GM12878 (cell line): Measurements from ENCODE around the gene MAN2A1. TPM values are rescaled to one million over a fixed set of nuclear protein-coding genes. Genes with fewer than 3 reads are reported as not detected.

Experiments
- ATAC-seq: fragments of 200-7000 bp; cut with Tn5 transposase; 3 replicates; pipeline ENCODE4 v1.9.1; 2020; ENCODE audit warnings: mild to moderate bottlenecking, moderate library complexity
- BruUV-seq: library from RNA; stranded (reverse); fragments of 400-500 nt; replicated peaks from 2 replicates; lab custom pipeline; 2021; lab: Mats Ljungman, UMichigan
- CTCF ChIA-PET: fragments of 300-600 bp; sonication (Branson Sonifier 250); formaldehyde crosslinking; extraction: SDS; loops from one replicate; lab custom pipeline; 2021; ENCODE audit warnings: inconsistent platforms; lab: Yijun Ruan, JAX
- POLR2A ChIA-PET: fragments of 350-600 bp; formaldehyde crosslinking; extraction: SDS; loops from one replicate; lab custom pipeline; 2021; ENCODE audit warnings: inconsistent platforms; lab: Charles Lee
- RAD21 ChIA-PET: fragments of 300-600 bp; sonication (Branson Sonifier 250); formaldehyde crosslinking; loops from one replicate; lab custom pipeline; 2023; ENCODE audit warnings: antibody characterized with exemption; ENCODE audit not compliant: unreplicated experiment; lab: Charles Lee
- SMC1A ChIA-PET: fragments of 300-600 bp; sonication (Branson Sonifier 250); formaldehyde crosslinking; loops from one replicate; lab custom pipeline; 2023; ENCODE audit not compliant: unreplicated experiment, uncharacterized antibody; lab: Charles Lee
- DNase-seq: peaks from one replicate; pipeline ENCODE4 v3.0.0-alpha.2; 2011; ENCODE audit warnings: low read depth, low spot score
- FAIRE-seq: peaks from 3 replicates; lab custom pipeline; 2011; peaks lifted over from hg19 to GRCh38; lab: Jason Lieb, UNC
- H2AFZ ChIP-seq: 2 replicates; pipeline ENCODE4 v1.6.0; 2011; ENCODE audit warnings: low read depth, low read length, control low read depth; ENCODE audit not compliant: control insufficient read depth
- H3K27ac ChIP-seq: 2 replicates; pipeline ENCODE4 v1.5.1; 2011; ENCODE audit warnings: control low read depth; ENCODE audit not compliant: control insufficient read depth, insufficient read depth
- H3K27me3 ChIP-seq, 2 experiments: replicated peaks in 1 of 2; 2 replicates each; pipeline versions ENCODE4 v1.6.0 to v1.6.1; 2011; ENCODE audit warnings: low read length in 1 of 2; ENCODE audit not compliant: control insufficient read depth in 2 of 2, insufficient read depth in 2 of 2
- H3K36me3 ChIP-seq, 2 experiments: 2 replicates each; pipeline ENCODE4 v1.5.1; 2011; ENCODE audit warnings: low read length in 1 of 2; ENCODE audit not compliant: control insufficient read depth in 2 of 2, insufficient read depth in 2 of 2
- H3K4me1 ChIP-seq: 2 replicates; pipeline ENCODE4 v1.6.1; 2011; ENCODE audit warnings: mild to moderate bottlenecking, low read length, moderate library complexity, mixed read lengths; ENCODE audit not compliant: control insufficient read depth, insufficient read depth
- H3K4me2 ChIP-seq: 2 replicates; pipeline ENCODE4 v1.6.0; 2011; ENCODE audit warnings: control low read depth; ENCODE audit not compliant: control insufficient read depth, insufficient read depth
- H3K4me3 ChIP-seq: fragments of 200-600 bp; sonication (generic); 2 replicates; pipeline ENCODE4 v1.5.1; 2016
- H3K79me2 ChIP-seq: 2 replicates; pipeline ENCODE4 v1.6.0; 2011; ENCODE audit warnings: low read length; ENCODE audit not compliant: control insufficient read depth, insufficient read depth
- H3K9ac ChIP-seq: 2 replicates; pipeline ENCODE4 v1.8.0; 2011; ENCODE audit warnings: low read length, control low read depth, mixed read lengths; ENCODE audit not compliant: control insufficient read depth, insufficient read depth
- H3K9me3 ChIP-seq: replicated peaks from 3 replicates; pipeline ENCODE4 v1.5.1; 2011; ENCODE audit warnings: mild to moderate bottlenecking, low read length; ENCODE audit not compliant: control insufficient read depth, insufficient read depth
- H4K20me1 ChIP-seq: 2 replicates; pipeline ENCODE4 v1.6.0; 2011; ENCODE audit not compliant: control insufficient read depth, insufficient read depth
- ATF2 ChIP-seq: IDR thresholded peaks from 2 replicates; pipeline ENCODE4 v1.6.1; 2012; ENCODE audit warnings: low read length, inconsistent platforms
- BCL11A ChIP-seq: IDR thresholded peaks from 2 replicates; pipeline ENCODE4 v1.6.1; 2011; ENCODE audit warnings: low read depth, low read length
- BCLAF1 ChIP-seq: fragments of 450-650 bp; IDR thresholded peaks from 2 replicates; pipeline ENCODE4 v1.6.1; 2017; ENCODE audit warnings: antibody characterized with exemption, mild to moderate bottlenecking, moderate library complexity
- CBX5 ChIP-seq: sonication (generic); IDR thresholded peaks from 2 replicates; pipeline ENCODE4 v1.6.1; 2016; ENCODE audit warnings: low read depth, moderate library complexity, mild to moderate bottlenecking, inconsistent platforms
- CHD4 ChIP-seq: fragments of 200-600 bp; sonication (generic); IDR thresholded peaks from 2 replicates; pipeline ENCODE4 v1.6.1; 2016; ENCODE audit warnings: mild to moderate bottlenecking
- GATAD2B ChIP-seq: fragments of 450-650 bp; conservative IDR thresholded peaks from 2 replicates; pipeline ENCODE4 v1.6.1; 2017; ENCODE audit warnings: low read depth, mild to moderate bottlenecking, moderate library complexity
- IKZF1 ChIP-seq: fragments of 450-650 bp; conservative IDR thresholded peaks from 2 replicates; pipeline ENCODE4 v1.6.1; 2017; ENCODE audit warnings: antibody characterized with exemption, mild to moderate bottlenecking
- NKRF ChIP-seq: fragments of 450-650 bp; conservative IDR thresholded peaks from 2 replicates; pipeline ENCODE4 v1.6.1; 2017; ENCODE audit warnings: mild to moderate bottlenecking, moderate library complexity
- POLR2AphosphoS2 ChIP-seq: IDR thresholded peaks from 2 replicates; pipeline ENCODE4 v1.6.1; 2011; ENCODE audit warnings: low read depth, mild to moderate bottlenecking, low read length, improper control_type of control experiment, moderate library complexity
- RB1 ChIP-seq: fragments of 450-650 bp; formaldehyde crosslinking; IDR thresholded peaks from 2 replicates; pipeline ENCODE4 v1.6.1; 2017; ENCODE audit warnings: mild to moderate bottlenecking, borderline replicate concordance
- STAT3 ChIP-seq: IDR thresholded peaks from 2 replicates; pipeline ENCODE4 v1.6.1; 2011; ENCODE audit warnings: low read depth, low read length, improper control_type of control experiment
- SUZ12 ChIP-seq: fragments of 200-600 bp; sonication (generic); IDR thresholded peaks from one replicate; pipeline ENCODE4 v1.6.1; 2018; ENCODE audit warnings: antibody characterized with exemption, mild to moderate bottlenecking; ENCODE audit not compliant: unreplicated experiment
- YY1 ChIP-seq: IDR thresholded peaks from 2 replicates; pipeline ENCODE4 v1.6.1; 2011; ENCODE audit warnings: low read depth, mild to moderate bottlenecking, low read length
- ZNF24 ChIP-seq: fragments of 450-650 bp; IDR thresholded peaks from 2 replicates; pipeline ENCODE4 v1.6.1; 2017; ENCODE audit warnings: antibody characterized with exemption, mild to moderate bottlenecking
- ZNF592 ChIP-seq: fragments of 450-650 bp; IDR thresholded peaks from 2 replicates; pipeline ENCODE4 v1.6.1; 2017; ENCODE audit warnings: mild to moderate bottlenecking, moderate library complexity
- WGBS: methylation state at CpG from one replicate; pipeline ENCODE4 v1.1.6; 2016; ENCODE audit warnings: low lambda C conversion rate; ENCODE audit not compliant: insufficient replicate concordance, insufficient coverage; ENCODE audit errors: missing lambda C conversion rate; 5-methylcytosine and 5-hydroxymethylcytosine counted together
- in situ Hi-C: fragments of 300-500 bp; cut with MboI; formaldehyde crosslinking; loops from 9 replicates; pipeline ENCODE4 v1.14.3; 2018; ENCODE audit warnings: mixed read lengths
- intact Hi-C: fragments of 100-400 bp; cut with micrococcal nuclease; formaldehyde crosslinking; loops from one replicate; pipeline ENCODE4 v1.14.2; 2022; ENCODE audit not compliant: unreplicated experiment
- polyA plus RNA-seq, 11 experiments: library from polyadenylated mRNA; depleted of rRNA in 4 of 11; unstranded in 6 of 11; stranded (reverse) in 5 of 11; fragments of >200 nt; fragmentation: Nextera tagmentation in 4 of 11; fragmentation: Illumina TruSeq in 1 of 11; extraction: Ambion mirVana in 4 of 11; extraction: Trizol in 1 of 11; gene quantifications; 1 replicate in 1 of 11; 2 replicates in 10 of 11; pipeline versions ENCODE4 v1.2.1 to v1.2.3, GENCODE V29; 2011 to 2016; ENCODE audit warnings: inconsistent platforms in 2 of 11, missing spikeins in 2 of 11, low read depth in 1 of 11
- total RNA-seq, 4 experiments: library from RNA; depleted of rRNA in 3 of 4; stranded (reverse); fragments of >200 nt in 3 of 4; fragmentation: Illumina TruSeq in 1 of 4; extraction: Trizol in 1 of 4; gene quantifications; 2 replicates each; pipeline versions ENCODE4 v1.2.1 to v1.2.3, GENCODE V29; 2013 to 2021

The MAN2A1 gene
- total and polyA plus RNA-seq, 10 of the 15 experiments (the other 5 are each of a cell fraction or from before 2014, with no cell fraction given), result 4.2 to 27.9 (median 10.5) TPM

- TF ChIP-seq ZNF24, result no peak
- TF ChIP-seq IKZF1, result no peak
- no peak for TF ChIP-seq BCL11A
- no peak for TF ChIP-seq SUZ12
- TF ChIP-seq CBX5, result no peak
- no peak for TF ChIP-seq ATF2
- no peak for TF ChIP-seq BCLAF1
- no peak for TF ChIP-seq YY1
- no peak for TF ChIP-seq RB1
These were observed 194.9 kb downstream of the MAN2A1 start (continued) for GRCh38 chr5:109884676-109885075.

GRCh38 chr5:109885205-109885604 is 195.5 kb downstream of the MAN2A1 start:
- no peaks in the 10 kb centered on the region for H4K20me1 ChIP-seq
- H3K79me2 ChIP-seq, result no peaks in the 10 kb centered on the region
- 76% methylated on average over 15 of the region's 28 CpGs for WGBS
- ChIA-PET POLR2A (no interaction called here), SMC1A (no interaction called here), CTCF (interaction anchor here (0.6 kb wide), 1 partner anchor 534 kb away, joined by 3 read pairs; no protein-coding TSS in a partner anchor), RAD21 (no interaction called here)
- H3K4me1 ChIP-seq, result no peaks in the 10 kb centered on the region
- ATAC-seq (no peak), DNase-seq (no peak), FAIRE-seq (no peak)
- no peak overlapping the region for H3K4me2 ChIP-seq
- intact Hi-C loops (no loop called here), in situ Hi-C loops (no loop called here)
- no peak overlapping the region for H3K27ac ChIP-seq
- no peaks in the 10 kb centered on the region for H3K36me3 ChIP-seq
- no peak overlapping the region for H2AFZ ChIP-seq
- H3K9me3 ChIP-seq, result no peaks in the 10 kb centered on the region
- H3K4me3 ChIP-seq, result no peak overlapping the region
- no TSS peak for BruUV-seq
- no peaks in the 10 kb centered on the region for H3K27me3 ChIP-seq
- no peak overlapping the region for H3K9ac ChIP-seq
- TF ChIP-seq STAT3, result no peak
- TF ChIP-seq POLR2AphosphoS2, result no peak
- TF ChIP-seq ZNF592, result no peak
- no peak for TF ChIP-seq NKRF
- TF ChIP-seq GATAD2B, result no peak
- no peak for TF ChIP-seq CHD4
